Muscle layer of colon (tissue), 2 donors: Measurements from ENCODE around the gene CRY2.

Source experiments
- H3K27ac ChIP-seq: one replicate; pipeline ENCODE4 v1.7.0; 2013; ENCODE audit warnings: low read depth, mild to moderate bottlenecking, low read length, moderate library complexity
- H3K27me3 ChIP-seq, 2 donors: one replicate each; pipeline ENCODE4 v1.7.0; 2013; ENCODE audit warnings: low read length in 2 of 2, mild to moderate bottlenecking in 2 of 2; ENCODE audit not compliant: insufficient read depth in 2 of 2, control insufficient read depth in 1 of 2
- H3K36me3 ChIP-seq: one replicate; pipeline ENCODE4 v1.7.0; 2013; ENCODE audit warnings: mild to moderate bottlenecking, low read length; ENCODE audit not compliant: insufficient read depth
- H3K4me1 ChIP-seq: one replicate; pipeline ENCODE4 v1.7.0; 2013; ENCODE audit warnings: mild to moderate bottlenecking, low read length; ENCODE audit not compliant: insufficient read depth
- H3K4me3 ChIP-seq, 2 donors: one replicate each; pipeline ENCODE4 v1.7.0; 2013; ENCODE audit warnings: low read length in 2 of 2, low read depth in 1 of 2, mild to moderate bottlenecking in 1 of 2, moderate library complexity in 1 of 2
- H3K9ac ChIP-seq: one replicate; pipeline ENCODE4 v1.7.0; 2013; ENCODE audit warnings: low read length
- H3K9me3 ChIP-seq: one replicate; pipeline ENCODE4 v1.7.0; 2013; ENCODE audit warnings: mild to moderate bottlenecking, low read length
- donor health status: abdominal sarcoma.
- donor health status: Adenocarcinoma of cecum.

The CRY2 gene

DNA sequence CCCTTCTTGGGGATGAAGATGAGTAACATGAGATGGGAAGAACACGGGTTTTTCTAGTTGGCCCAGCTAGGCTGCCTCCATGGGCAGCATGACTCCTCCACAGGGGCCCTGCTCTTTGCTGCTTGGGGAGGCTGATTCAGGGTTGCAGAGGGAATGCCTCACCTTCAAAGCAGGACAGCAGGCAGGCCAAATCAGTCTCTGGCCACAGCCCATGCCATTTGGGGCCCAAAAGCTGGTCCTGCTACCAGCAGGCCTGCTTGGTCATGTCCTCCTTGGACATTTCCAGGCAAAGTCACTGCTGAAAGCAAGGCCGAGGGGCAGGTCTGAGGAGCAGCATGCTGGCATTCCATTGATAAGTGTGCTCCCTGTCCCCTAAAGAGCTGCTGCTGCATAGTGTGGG is 24.4 kb downstream of the CRY2 start:
- peaks cover 87% of the 10 kb centered on the region for H3K36me3 ChIP-seq
- H3K27ac ChIP-seq: no peak overlapping the region
- no peaks in the 10 kb centered on the region for H3K27me3 ChIP-seq
- no peaks in the 10 kb centered on the region for H3K4me1 ChIP-seq
- H3K9me3 ChIP-seq: no peaks in the 10 kb centered on the region
- no peak overlapping the region for H3K4me3 ChIP-seq
- H3K9ac ChIP-seq: no peak overlapping the region

DNA sequence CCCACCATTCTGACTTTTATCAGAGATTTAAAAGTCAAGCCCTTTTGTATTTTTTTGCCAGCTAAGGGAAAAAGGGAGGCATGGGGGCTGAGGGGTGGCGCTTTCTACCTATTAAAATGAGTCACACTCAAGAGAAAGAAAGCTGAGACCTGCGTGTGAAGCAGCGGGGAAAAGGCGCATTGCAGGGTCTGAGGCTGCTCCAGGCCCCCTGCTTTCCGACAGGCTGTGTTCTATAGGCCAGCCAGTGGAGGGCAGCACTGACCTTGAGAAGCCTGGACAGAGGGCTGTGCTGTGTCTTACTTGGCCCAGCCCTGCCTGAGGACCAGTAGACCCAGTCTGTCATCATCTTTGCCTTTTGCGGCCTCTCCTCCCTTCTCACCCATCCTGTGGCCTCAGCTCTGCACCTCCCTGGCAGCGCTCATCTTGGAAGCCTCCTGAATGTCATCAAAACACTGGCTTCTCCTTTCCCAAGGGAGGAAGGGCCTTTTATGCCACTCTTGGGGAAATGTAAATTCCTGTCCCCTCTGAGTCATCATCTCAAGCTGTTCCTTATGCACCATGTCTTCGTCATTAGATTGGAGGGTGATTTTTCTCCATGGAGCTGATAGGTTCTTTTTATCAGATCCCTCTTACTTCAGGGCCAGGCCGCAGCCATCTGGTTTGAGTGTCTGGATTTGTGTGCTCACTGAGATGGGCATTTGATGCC is 25.5 kb downstream of the CRY2 start:
- H3K27me3 ChIP-seq: no peaks in the 10 kb centered on the region
- H3K36me3 ChIP-seq: peaks cover 90% of the 10 kb centered on the region
- no peaks in the 10 kb centered on the region for H3K4me1 ChIP-seq
- no peak overlapping the region for H3K4me3 ChIP-seq
- H3K9me3 ChIP-seq: no peaks in the 10 kb centered on the region
- no peak overlapping the region for H3K27ac ChIP-seq
- no peak overlapping the region for H3K9ac ChIP-seq

DNA sequence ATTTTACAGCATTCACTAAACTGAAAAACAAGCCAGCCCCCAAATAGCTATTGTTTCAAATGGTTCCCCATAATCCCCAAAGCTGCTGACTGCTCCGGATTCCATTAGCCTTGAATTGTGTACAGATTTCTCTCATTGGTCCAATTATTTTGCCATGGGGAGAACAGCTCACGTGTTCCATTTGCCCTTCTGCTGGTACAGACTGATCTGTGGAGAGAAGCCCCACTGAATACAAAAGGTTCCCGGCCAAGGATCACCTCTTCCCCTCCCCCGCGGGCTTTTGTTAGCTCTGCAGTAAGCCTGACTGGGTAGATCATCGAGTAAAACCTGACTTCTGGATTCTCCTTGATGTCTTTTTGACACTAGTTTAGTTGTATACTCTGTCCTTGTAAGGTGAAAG is 29.1 kb downstream of the CRY2 start:
- Histone ChIP-seq H3K27me3 (no peaks in the 10 kb centered on the region), H3K36me3 (peaks cover 74% of the 10 kb centered on the region), H3K9me3 (no peaks in the 10 kb centered on the region), H3K27ac (no peak overlapping the region), H3K4me3 (no peak overlapping the region), H3K9ac (no peak overlapping the region), H3K4me1 (peaks cover 17% of the 10 kb centered on the region)

GRCh38 chr11:45877221-45877620 is 29.9 kb downstream of the CRY2 start:
- Histone ChIP-seq H3K9me3 (no peaks in the 10 kb centered on the region), H3K9ac (no peak overlapping the region), H3K27me3 (no peaks in the 10 kb centered on the region), H3K4me1 (peaks cover 23% of the 10 kb centered on the region), H3K27ac (no peak overlapping the region), H3K36me3 (peaks cover 74% of the 10 kb centered on the region), H3K4me3 (no peak overlapping the region)

DNA sequence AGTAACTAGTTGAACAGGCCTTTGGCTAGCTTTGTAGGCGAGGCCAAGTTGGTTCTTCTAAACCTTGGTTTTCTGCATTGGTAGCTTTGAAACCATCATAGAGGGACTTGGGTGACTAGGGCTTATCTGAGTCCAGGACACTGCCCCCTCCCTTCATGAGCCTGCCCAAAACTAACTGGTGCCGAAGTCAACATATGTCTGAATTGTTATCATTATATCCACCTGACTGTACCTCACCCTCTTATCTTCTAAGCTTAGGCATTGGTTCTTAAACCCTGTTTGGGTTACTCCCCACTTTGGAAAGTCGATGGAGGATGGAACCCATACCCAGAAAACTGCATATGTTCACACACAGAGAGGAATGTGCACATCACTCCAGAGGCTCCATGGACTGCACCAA is 30.6 kb downstream of the CRY2 start:
- H3K36me3 ChIP-seq: peaks cover 76% of the 10 kb centered on the region
- no peaks in the 10 kb centered on the region for H3K9me3 ChIP-seq
- H3K4me3 ChIP-seq: no peak overlapping the region
- no peak overlapping the region for H3K27ac ChIP-seq
- no peaks in the 10 kb centered on the region for H3K27me3 ChIP-seq
- H3K9ac ChIP-seq: no peak overlapping the region
- peaks cover 23% of the 10 kb centered on the region for H3K4me1 ChIP-seq

GRCh38 chr11:45879803-45880686 is 32.8 kb downstream of the CRY2 start:
- no peaks in the 10 kb centered on the region for H3K27me3 ChIP-seq
- no peak overlapping the region for H3K9ac ChIP-seq

GRCh38 chr11:45880772-45881570 is 33.7 kb downstream of the CRY2 start:
- Histone ChIP-seq H3K4me3 (no peak overlapping the region), H3K9me3 (no peaks in the 10 kb centered on the region), H3K9ac (no peak overlapping the region), H3K4me1 (peaks cover 23% of the 10 kb centered on the region), H3K36me3 (peaks cover 52% of the 10 kb centered on the region), H3K27me3 (no peaks in the 10 kb centered on the region), H3K27ac (no peak overlapping the region)

More at GRCh38 chr11:45879803-45880686, 32.8 kb downstream of the CRY2 start:
- Histone ChIP-seq H3K9me3 (no peaks in the 10 kb centered on the region), H3K4me3 (no peak overlapping the region), H3K4me1 (peaks cover 23% of the 10 kb centered on the region), H3K36me3 (peaks cover 62% of the 10 kb centered on the region), H3K27ac (no peak overlapping the region)

DNA sequence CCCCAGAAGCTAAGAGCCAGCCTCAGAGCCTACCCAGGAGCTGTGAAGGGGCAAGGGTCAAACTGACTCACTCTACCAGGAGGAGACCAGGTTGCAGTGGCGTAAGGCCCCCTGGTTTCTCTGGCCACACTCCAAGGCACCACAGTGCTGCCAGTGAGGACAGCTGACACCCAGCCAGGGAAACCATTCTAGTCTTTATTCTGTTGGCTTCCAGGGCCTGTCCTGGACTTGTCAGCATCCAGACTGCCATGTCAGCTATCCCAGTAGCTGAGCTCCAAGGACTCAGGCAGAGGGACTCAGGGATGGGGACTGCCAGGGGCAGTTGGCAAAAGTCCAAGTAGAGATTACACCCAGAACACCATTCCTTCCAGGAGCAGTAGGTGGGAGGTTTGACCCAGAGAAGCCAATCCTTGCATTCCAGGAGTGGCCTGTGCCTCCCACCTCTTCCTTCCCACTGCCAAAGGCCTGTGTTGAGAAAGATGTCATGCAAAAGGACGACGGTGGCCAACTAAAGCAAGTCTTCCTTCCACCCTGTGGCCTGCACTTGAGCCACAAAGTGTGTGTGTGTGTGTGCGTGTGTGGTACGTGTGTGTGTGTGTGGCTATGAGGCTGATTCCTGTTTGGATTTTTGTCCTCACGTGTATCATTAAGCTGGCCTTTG is 34.6 kb downstream of the CRY2 start:
- H3K4me1 ChIP-seq: peaks cover 23% of the 10 kb centered on the region
- no peak overlapping the region for H3K9ac ChIP-seq
- peaks cover 44% of the 10 kb centered on the region for H3K36me3 ChIP-seq
- H3K27me3 ChIP-seq: no peaks in the 10 kb centered on the region
- no peaks in the 10 kb centered on the region for H3K9me3 ChIP-seq
- H3K27ac ChIP-seq: no peak overlapping the region
- no peak overlapping the region for H3K4me3 ChIP-seq

- Histone ChIP-seq H3K27me3 (no peaks in the 10 kb centered on the region), H3K9ac (no peak overlapping the region), H3K27ac (no peak overlapping the region), H3K4me1 (peaks cover 22% of the 10 kb centered on the region), H3K36me3 (peaks cover 23% of the 10 kb centered on the region), H3K9me3 (no peaks in the 10 kb centered on the region), H3K4me3 (peak overlapping the region in 1 of 2 donors; percentile 21)
Observed at GRCh38 chr11:45884596-45885185, 37.4 kb downstream of the CRY2 start.

DNA sequence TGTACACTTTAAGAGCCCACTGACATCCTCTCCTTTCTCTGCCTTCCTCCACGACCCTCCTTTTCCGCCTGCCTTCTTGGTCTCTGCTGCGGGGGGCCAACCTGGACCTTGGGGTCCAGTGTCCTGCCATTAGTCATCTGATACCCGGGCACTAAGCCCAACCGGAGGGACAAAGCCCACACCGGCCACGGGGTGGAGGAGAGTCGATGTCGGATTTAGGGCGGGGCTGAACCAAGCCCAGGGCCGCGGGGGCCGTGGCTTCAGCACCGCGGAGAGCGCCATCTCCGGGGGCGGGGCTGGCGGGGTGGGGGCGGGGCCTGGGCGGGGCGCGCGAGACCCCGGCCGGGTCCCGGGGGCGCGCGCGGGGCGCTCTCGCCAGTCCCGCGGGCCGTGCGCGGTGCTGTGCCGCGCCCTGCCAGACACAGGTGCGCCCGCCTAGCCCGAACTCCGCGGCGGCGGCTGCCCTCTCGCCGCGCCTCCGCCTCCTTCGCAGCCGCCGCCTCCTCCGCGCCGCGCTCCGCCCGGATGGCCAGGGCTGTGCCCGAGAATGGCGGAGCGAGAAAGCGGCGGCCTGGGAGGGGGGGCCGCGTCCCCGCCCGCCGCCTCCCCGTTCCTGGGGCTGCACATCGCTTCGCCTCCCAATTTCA is 38.1 kb downstream of the CRY2 start, which contains the start of gene MAPK8IP1:
TSS of gene MAPK8IP1 (plus strand) at position 378 of the 647 bp plus-strand sequence. CDS start at position 548, 170 bp downstream.
- Histone ChIP-seq H3K36me3 (peaks cover 23% of the 10 kb centered on the region), H3K9me3 (no peaks in the 10 kb centered on the region), H3K27me3 (no peaks in the 10 kb centered on the region), H3K4me3 (peak within 1 kb of the TSS; percentile 21 to 48), H3K27ac (no peak within 1 kb of the TSS), H3K9ac (no peak within 1 kb of the TSS), H3K4me1 (peaks cover 16% of the 10 kb centered on the region)
